Naive B cell (primary cell): ENCODE measurements around the gene ALOX12B. TPM values are rescaled to one million over a fixed set of nuclear protein-coding genes. Genes with fewer than 3 reads are reported as not detected.
A peak's percentile ranks its signal among the peaks of the same experiment; 100 is the strongest.

ENCODE experiments used
- ATAC-seq, 2 donors: fragments of 150-1000 bp; cut with Tn5 transposase; 2 replicates each; pipeline ENCODE4 v1.10.0; 2021; ENCODE audit warnings: low read depth in 2 of 2, mild to moderate bottlenecking in 2 of 2, moderate library complexity in 2 of 2
- DNase-seq: peaks from one replicate; pipeline ENCODE4 v3.0.0; 2022
- H3K27ac Mint-ChIP-seq, 6 donors: one replicate each; pipeline ENCODE4 v1.8.0; 2020 to 2022; ENCODE audit warnings: mild to moderate bottlenecking in 6 of 6, mixed read lengths in 6 of 6, moderate library complexity in 5 of 6, inconsistent platforms in 2 of 6
- H3K27me3 Mint-ChIP-seq, 3 donors: one replicate each; pipeline ENCODE4 v1.8.0; 2021 to 2022; ENCODE audit warnings: mixed read lengths in 3 of 3, mild to moderate bottlenecking in 1 of 3
- H3K36me3 Mint-ChIP-seq, 2 donors: one replicate each; pipeline ENCODE4 v1.8.0; 2020 to 2022; ENCODE audit warnings: mixed read lengths in 2 of 2, inconsistent platforms in 1 of 2, mild to moderate bottlenecking in 1 of 2
- H3K4me1 Mint-ChIP-seq, 3 donors: one replicate each; pipeline ENCODE4 v1.8.0; 2020 to 2022; ENCODE audit warnings: mixed read lengths in 3 of 3, inconsistent platforms in 1 of 3, mild to moderate bottlenecking in 1 of 3, moderate library complexity in 1 of 3
- H3K4me3 Mint-ChIP-seq, 8 donors: one replicate each; pipeline ENCODE4 v1.8.0; 2020 to 2022; ENCODE audit warnings: mild to moderate bottlenecking in 8 of 8, mixed read lengths in 8 of 8, moderate library complexity in 8 of 8, inconsistent platforms in 2 of 8
- H3K9me3 Mint-ChIP-seq, 7 donors: one replicate each; pipeline ENCODE4 v1.8.0; 2020 to 2022; ENCODE audit warnings: mixed read lengths in 7 of 7, mild to moderate bottlenecking in 5 of 7, inconsistent platforms in 2 of 7, moderate library complexity in 1 of 7
- polyA plus RNA-seq, 6 donors: library from polyadenylated mRNA; unstranded; fragments of 300-500 nt; fragmentation: Illumina TruSeq; gene quantifications; one replicate each; pipeline ENCODE4 v1.2.3, GENCODE V29; 2021; ENCODE audit warnings: low read depth in 6 of 6

Gene ALOX12B
- 1 to 10 TPM in 2 of 6 donors, under 1 TPM in 2, not detected in 2; 0.45 to 2.4 (median 1.1) TPM for polyA plus RNA-seq

DNA sequence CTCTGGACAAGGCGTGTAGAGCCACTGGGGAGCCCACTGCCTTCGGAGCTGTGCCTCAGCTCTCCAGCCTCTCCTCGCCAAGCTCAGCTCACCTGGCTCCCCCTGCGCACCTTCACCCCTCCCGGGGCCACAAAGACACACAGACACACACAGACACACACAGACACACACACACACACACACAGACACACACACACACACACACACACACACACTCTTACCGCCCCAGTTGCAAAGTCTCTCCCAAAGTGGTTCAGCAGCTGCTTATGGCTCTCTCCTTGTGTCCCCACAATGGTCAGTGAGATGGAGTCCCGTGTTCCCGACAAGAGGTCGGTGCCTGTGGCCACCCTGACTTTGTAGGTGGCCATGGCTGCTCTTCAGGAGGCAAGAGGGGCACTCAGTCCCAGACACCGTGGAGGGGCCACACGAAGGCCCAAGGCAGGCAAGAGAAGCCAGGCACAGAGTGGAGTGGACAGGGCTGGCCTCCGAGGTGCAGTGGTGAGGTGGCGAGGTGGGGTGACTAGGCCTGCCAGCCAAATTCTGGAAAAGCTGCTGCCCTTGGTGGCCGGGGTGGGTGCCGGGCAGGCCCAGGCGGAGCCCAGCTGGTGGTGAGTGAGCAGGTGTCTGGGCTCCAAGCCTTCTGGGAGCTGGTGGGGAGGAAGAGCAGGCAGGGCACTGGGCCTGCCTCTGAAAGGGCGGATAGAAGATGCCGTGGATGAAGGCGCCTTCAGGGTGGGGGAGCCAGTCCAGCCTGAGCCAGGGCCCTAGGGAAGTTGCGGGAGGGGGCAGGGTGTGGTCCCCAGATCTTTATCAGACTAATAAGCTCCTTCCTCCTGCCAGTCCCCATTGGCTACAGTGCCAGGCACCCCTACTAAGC lies at the start of gene ALOX12B:
Gene ALOX12B, minus strand, starts transcription at position 642 of the 877 bp plus-strand sequence. Its CDS starts 274 bp downstream, at position 368.
- peak within 1 kb of the TSS in 1 of 6 donors; percentile 63 for H3K27ac Mint-ChIP-seq
- H3K4me3 Mint-ChIP-seq, result peak within 1 kb of the TSS in 1 of 8 donors; percentile 65
- ATAC-seq, result no peak
- H3K36me3 Mint-ChIP-seq, result no peaks in the 10 kb centered on the region
- H3K27me3 Mint-ChIP-seq, result peaks cover 0 to 34% (median 10%) of the 10 kb centered on the region in 3 donors
- no peak for DNase-seq
- no peaks in the 10 kb centered on the region for H3K9me3 Mint-ChIP-seq
- peaks cover 30 to 40% (median 33%) of the 10 kb centered on the region in 3 donors for H3K4me1 Mint-ChIP-seq

DNA sequence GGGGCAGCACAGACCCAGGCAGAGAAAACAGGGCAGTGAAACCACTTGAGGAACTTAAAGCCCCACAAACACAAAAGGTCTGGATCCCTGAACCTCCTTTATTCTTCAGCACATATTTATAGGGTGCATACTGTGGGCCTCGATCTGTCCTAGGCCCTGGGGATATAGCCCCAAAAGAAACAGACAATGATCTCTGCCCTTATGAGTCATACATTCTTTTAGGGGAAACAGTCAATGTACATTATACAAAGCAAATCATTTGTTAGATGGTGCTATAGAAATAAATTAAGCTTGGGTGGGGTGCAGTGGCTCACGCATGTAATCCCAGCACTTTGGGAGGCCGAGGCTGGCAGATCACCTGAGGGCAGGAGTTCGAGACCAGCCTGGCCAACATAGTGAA lies 46.4 kb upstream of the ALOX12B start:
- Mint-ChIP-seq H3K27ac (no peak overlapping the region), H3K4me1 (peaks cover 0 to 4% (median 3%) of the 10 kb centered on the region in 3 donors), H3K4me3 (peak overlapping the region in 1 of 8 donors; percentile 35), H3K27me3 (peaks cover 7 to 23% (median 13%) of the 10 kb centered on the region in 3 donors), H3K9me3 (no peaks in the 10 kb centered on the region), H3K36me3 (no peaks in the 10 kb centered on the region)
- ATAC-seq (no peak), DNase-seq (no peak)

- ATAC-seq, result no peak
- no peaks in the 10 kb centered on the region for H3K9me3 Mint-ChIP-seq
Measured at GRCh38 chr17:8133399-8133798, 45.9 kb upstream of the ALOX12B start.

GRCh38 chr17:8131844-8132441 lies 44.4 kb upstream of the ALOX12B start:
- Mint-ChIP-seq H3K27ac (peak overlapping the region in 1 of 6 donors; percentile 72), H3K36me3 (no peaks in the 10 kb centered on the region), H3K4me1 (peaks cover 5 to 11% (median 8%) of the 10 kb centered on the region in 3 donors), H3K9me3 (no peaks in the 10 kb centered on the region), H3K27me3 (peaks cover 17 to 29% (median 20%) of the 10 kb centered on the region in 3 donors), H3K4me3 (peak overlapping the region in 1 of 8 donors; percentile 21)
- DNase-seq, result no peak
- ATAC-seq, result no peak

More at GRCh38 chr17:8133399-8133798, 45.9 kb upstream of the ALOX12B start:
- Mint-ChIP-seq H3K36me3 (no peaks in the 10 kb centered on the region), H3K4me3 (no peak overlapping the region), H3K27me3 (peaks cover 10 to 24% (median 14%) of the 10 kb centered on the region in 3 donors), H3K4me1 (peaks cover 0 to 4% (median 3%) of the 10 kb centered on the region in 3 donors), H3K27ac (no peak overlapping the region)
- no peak for DNase-seq

DNA sequence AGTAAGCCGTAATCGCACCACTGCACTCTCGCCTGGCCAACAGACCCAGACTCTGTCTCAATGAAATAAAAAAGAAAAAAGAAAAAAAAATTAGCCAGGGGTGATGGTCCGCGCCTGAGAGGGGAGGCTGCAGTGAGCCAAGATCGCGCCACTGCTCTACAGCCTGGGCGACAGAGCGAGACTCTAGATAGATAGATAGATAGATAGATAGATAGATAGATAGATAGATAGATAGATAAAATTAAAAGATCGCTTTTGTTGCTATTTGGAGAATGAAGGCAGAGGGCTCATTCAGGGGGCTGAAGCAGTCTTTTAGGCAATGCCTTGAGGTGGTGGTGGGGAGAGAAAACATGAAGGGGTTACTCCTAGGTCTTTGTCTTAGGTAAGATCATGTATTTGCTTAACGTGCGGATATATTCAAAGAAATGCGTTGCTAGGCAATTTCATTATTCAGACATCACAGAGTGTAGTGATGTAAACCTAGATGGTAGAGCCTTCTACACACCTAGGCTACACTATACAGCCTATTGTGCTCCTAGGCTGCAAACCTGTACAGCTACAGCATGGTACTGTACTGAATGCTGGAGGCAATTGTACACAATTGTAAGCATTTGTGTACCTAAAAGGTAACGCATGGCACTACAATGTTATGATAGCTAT lies 40.7 kb upstream of the ALOX12B start:
- H3K36me3 Mint-ChIP-seq, result no peaks in the 10 kb centered on the region
- peaks cover 37 to 57% (median 42%) of the 10 kb centered on the region in 3 donors for H3K27me3 Mint-ChIP-seq
- no peak overlapping the region for H3K27ac Mint-ChIP-seq
- peaks cover 0 to 3% (median 0%) of the 10 kb centered on the region in 7 donors for H3K9me3 Mint-ChIP-seq
- H3K4me1 Mint-ChIP-seq, result peaks cover 37 to 45% (median 42%) of the 10 kb centered on the region in 3 donors
- peak overlapping the region in 2 of 8 donors; percentile 29 to 79 for H3K4me3 Mint-ChIP-seq
- ATAC-seq, result no peak
- DNase-seq, result no peak

DNA sequence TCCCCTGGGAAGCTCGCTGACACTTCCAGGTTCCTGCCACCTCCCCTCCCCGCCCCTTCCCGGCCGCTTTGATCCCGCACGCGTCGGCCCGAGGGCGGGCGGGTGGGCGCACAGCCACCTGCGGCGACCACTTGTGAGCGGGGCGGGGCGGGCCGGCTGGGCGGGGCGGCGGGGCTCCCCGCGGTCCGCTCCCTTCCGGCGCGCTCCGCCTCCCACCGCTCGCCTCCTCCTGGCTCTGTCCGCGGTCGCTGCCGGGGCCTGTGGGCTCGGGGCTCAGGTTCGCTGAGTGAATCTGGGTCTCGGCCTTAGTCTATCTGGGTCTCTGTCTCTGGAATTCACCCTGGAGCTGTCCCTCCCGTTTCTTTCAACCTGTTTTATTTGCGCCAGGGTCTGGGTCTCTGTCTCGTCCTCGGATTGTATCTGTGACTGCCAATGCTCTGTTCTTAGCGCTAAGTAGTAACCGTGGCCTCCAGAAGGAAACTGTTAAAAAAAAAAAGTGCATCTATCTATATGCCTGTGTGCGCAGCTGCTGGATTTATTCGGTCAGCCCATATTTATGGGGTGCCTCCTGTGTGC lies 39.1 kb upstream of the ALOX12B start:
- DNase-seq (no peak), ATAC-seq (peak; percentile 32 to 37)
- Mint-ChIP-seq H3K27me3 (peaks cover 44 to 60% (median 48%) of the 10 kb centered on the region in 3 donors), H3K4me1 (peaks cover 47 to 58% (median 53%) of the 10 kb centered on the region in 3 donors), H3K4me3 (peak overlapping the region; percentile 89 to 99 (median 96)), H3K27ac (peak overlapping the region; percentile 71 to 100 (median 95)), H3K9me3 (peaks cover 0 to 3% (median 0%) of the 10 kb centered on the region in 7 donors), H3K36me3 (no peaks in the 10 kb centered on the region)

DNA sequence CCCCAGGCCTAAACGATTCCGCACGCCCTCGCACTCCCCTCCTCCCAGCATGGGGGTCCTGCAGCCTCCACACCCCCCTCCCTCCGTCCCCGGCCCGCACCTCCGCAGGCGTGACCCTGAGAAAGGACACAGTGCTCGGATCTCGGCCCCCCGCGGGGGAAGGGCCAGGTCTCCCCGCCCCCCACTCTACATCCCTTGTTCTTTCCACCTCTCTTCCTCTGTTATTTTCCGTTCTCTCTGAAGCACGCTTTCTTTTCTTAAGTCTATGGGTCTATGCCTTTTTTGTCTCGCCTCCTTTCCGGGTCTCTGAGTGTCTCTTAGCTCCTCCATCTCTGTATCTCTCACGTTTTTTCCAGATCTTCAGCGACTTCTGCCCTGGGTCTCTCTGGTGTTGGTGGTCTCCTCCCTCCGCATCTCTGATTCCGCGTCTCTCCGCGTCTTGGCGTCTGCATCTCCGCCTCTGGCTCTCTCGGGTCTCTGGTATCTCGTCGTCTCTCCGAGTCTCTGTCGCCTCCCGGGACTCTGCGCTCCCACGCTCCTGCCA lies 38.5 kb upstream of the ALOX12B start:
- peaks cover 42 to 61% (median 48%) of the 10 kb centered on the region in 3 donors for H3K27me3 Mint-ChIP-seq
- ATAC-seq, result peak in 1 of 2 donors; percentile 6

DNA sequence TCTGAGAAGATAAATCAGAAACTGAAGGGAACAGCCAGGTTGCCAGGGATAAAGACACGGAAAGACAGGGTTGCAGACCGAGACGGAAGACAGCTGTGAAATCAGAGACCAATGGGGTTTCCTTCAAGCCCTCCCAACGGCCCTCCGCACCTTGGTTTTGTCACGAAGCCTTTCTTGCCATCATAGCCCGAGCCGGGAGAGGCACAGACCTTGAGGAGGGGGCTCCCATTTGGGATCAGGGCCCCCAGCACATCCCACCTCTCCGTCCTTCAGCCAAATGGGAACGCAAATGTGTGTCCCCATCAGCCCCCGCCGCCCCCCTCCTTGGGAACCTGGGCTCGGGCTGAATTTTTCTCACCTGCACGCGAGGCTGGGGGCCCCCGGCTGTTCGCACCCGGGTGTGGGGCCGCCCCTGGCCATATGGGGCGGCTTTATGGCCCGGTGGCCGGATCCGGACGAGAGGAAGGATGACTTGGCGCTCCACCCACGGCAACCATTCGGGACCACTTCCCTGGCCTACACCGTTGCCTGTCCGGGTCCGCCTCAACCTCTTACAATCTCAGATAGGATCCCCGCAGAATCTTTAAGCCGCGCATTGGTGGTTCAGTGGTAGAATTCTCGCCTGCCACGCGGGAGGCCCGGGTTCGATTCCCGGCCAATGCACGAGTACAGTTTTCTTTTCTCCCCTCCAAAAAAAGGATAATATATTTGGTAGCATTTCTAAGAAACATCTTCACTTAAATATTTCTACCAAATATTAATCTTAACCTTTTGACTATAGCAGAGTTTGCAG lies 37.8 kb upstream of the ALOX12B start:
- Mint-ChIP-seq H3K4me1 (peaks cover 56 to 66% (median 63%) of the 10 kb centered on the region in 3 donors), H3K27me3 (peaks cover 44 to 67% (median 48%) of the 10 kb centered on the region in 3 donors), H3K4me3 (peak overlapping the region; percentile 83 to 98 (median 94)), H3K9me3 (peaks cover 0 to 5% (median 0%) of the 10 kb centered on the region in 7 donors), H3K36me3 (no peaks in the 10 kb centered on the region), H3K27ac (peak overlapping the region; percentile 52 to 100 (median 98))
- ATAC-seq (peak; percentile 57 to 58), DNase-seq (peak; percentile 85)

More for the DNA sequence above, 38.5 kb upstream of the ALOX12B start:
- Mint-ChIP-seq H3K4me1 (peaks cover 49 to 59% (median 56%) of the 10 kb centered on the region in 3 donors), H3K36me3 (no peaks in the 10 kb centered on the region), H3K9me3 (peaks cover 0 to 3% (median 0%) of the 10 kb centered on the region in 7 donors), H3K27ac (peak overlapping the region; percentile 52 to 100 (median 95)), H3K4me3 (peak overlapping the region; percentile 83 to 98 (median 94))
- no peak for DNase-seq

DNA sequence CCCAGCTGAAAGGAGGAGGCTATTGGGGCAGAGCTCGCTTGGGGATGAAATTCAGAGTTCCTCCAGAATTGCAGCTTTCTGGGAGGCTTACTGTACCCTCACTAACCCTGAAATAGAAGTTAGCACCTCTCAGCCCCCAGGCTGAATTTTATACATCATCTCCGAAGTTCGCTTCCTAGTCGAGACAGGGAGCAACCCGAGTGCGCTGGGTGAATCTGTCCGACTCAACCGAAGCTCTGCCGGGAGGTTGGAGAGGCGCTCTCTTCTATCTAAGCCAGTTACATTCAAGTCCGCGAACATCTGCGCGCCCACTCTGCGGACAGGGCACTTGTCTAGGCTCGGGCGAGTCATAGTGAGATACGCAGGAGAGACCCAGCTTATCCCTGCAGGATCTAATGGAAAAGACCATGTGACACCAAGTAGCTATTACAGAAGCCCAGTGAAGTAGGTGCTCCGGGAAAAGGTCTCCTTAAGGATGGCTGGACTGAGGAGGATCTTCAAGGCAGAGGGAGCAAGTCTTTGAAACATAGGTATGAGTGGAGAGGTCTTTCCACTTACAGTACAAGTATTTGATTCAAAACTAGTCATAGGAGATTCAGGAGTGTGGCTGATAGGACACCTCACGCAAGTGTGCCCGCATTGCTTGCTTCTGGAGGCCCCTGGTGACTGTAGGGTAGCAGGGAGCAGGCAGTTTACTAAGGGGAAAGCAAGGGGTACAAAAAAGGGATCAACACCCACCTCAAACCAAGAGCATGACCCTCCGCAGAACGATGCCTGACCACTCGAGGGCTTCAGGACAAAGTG lies 37.0 kb upstream of the ALOX12B start:
- H3K27ac Mint-ChIP-seq, result peak overlapping the region in 4 of 6 donors; percentile 98 to 100 (median 99)
- ATAC-seq (no peak), DNase-seq (no peak)
- peak overlapping the region; percentile 83 to 98 (median 94) for H3K4me3 Mint-ChIP-seq
- peaks cover 0 to 6% (median 0%) of the 10 kb centered on the region in 7 donors for H3K9me3 Mint-ChIP-seq
- peaks cover 41 to 60% (median 52%) of the 10 kb centered on the region in 3 donors for H3K27me3 Mint-ChIP-seq
- no peaks in the 10 kb centered on the region for H3K36me3 Mint-ChIP-seq
- peaks cover 64 to 74% (median 71%) of the 10 kb centered on the region in 3 donors for H3K4me1 Mint-ChIP-seq

DNA sequence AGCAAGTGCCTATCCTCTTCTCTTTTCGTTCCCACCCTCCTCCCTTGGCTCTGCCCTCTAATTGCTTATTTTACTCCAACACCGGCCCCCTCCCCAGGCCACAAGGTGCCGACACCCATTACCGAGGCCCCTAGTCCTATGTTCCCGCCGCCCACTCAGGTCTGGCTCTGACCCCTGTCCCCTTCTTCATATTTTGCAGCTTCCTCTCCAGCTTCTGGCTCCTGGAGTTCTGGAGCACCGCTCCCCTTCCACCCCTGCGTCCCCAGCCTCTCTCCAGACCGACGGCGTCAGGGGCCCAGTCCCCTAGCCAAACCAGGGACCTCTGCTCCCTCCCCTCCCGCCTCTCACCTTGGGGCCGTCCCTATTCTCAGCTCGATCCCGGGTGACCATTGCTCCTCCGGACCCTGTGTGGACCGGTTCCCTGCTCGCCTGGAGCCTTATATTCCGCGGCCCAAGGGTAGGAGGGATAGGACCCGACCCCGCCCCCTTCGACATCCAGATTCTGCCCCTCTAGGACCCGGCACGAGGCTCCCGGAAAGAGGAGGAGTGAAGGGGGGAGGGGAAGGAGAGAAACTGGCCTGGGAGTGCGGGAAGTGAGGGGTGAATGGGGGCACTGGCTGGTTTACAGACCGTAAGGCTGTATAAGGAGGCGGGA lies 36.3 kb upstream of the ALOX12B start, which contains the start of gene HES7:
Gene HES7, minus strand, starts transcription at position 412 of the 655 bp plus-strand sequence. Its CDS starts 22 bp downstream, at position 390.
- Mint-ChIP-seq H3K27me3 (peaks cover 35 to 57% (median 55%) of the 10 kb centered on the region in 3 donors), H3K27ac (peak within 1 kb of the TSS; percentile 76 to 100 (median 98)), H3K4me3 (peak within 1 kb of the TSS; percentile 83 to 98 (median 94)), H3K4me1 (peaks cover 68 to 79% (median 76%) of the 10 kb centered on the region in 3 donors), H3K9me3 (peaks cover 0 to 10% (median 1%) of the 10 kb centered on the region in 7 donors), H3K36me3 (no peaks in the 10 kb centered on the region)
- no peak for ATAC-seq
- no peak for DNase-seq
